ENCODE results near the gene KMT2E. TPM values are rescaled to one million over a fixed set of nuclear protein-coding genes. Genes with fewer than 3 reads are reported as not detected.

Gene KMT2E
- total RNA-seq, 1 experiment from 2014 or later: 32.2 TPM

DNA sequence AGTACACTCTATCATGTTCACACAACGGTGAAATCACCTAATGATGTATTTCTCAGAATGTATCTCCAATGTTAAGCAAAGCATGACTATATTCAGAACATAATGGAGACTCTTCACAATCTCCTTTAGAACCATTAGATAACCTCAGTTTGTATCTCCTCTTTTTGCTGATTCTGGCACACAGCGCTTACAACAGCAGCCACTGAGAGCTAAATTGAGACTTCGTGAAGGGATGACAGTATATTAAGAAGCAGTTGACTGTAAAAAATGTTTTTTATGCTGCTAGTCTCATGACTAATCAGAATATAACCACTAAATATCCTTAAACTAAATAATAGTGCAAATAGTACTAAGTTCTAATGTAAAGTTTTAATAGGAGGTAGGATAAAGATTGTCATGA lies 46.9 kb downstream of the KMT2E start:
- no peak overlapping the region for H3K4me3 ChIP-seq
- H3K27ac ChIP-seq: no peak overlapping the region
- no peaks in the 10 kb centered on the region; the same call in 1 of the 2 replicates for H3K9me3 ChIP-seq (replicated peaks)
- no peaks in the 10 kb centered on the region for H3K4me1 ChIP-seq (replicated peaks)
- no peak for DNase-seq (ENCODE audit: low read depth in 1 of 2, low spot score in 2 of 2)
- H3K36me3 ChIP-seq: peaks cover 33% of the 10 kb centered on the region
- H3K27me3 ChIP-seq (replicated peaks): no peaks in the 10 kb centered on the region

DNA sequence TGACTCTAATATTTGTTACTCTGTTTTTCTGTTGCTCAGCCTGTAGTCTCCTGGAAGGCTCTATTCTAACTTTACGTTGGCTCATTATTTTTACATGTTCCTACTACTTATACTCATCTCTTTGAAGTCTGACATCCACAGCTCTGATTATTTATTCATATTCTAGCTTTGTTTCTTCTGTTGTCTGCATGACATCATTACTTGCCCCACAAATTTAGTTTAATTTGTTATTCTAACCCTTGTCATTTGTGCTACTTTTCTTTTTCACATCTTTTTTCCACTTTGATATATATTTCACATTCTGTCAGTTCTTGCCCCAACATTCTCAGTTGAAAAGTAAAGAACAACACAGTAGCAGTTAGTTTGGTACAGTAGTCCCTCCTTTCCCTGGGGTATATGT lies 51.1 kb downstream of the KMT2E start:
- no peaks in the 10 kb centered on the region for H3K27me3 ChIP-seq (replicated peaks)
- H3K4me1 ChIP-seq (replicated peaks): no peaks in the 10 kb centered on the region
- peaks cover 54% of the 10 kb centered on the region for H3K36me3 ChIP-seq
- no peak overlapping the region for H3K27ac ChIP-seq
- no peak for DNase-seq (ENCODE audit: low read depth in 1 of 2, low spot score in 2 of 2)
- no peaks in the 10 kb centered on the region; the same call in 1 of the 2 replicates for H3K9me3 ChIP-seq (replicated peaks)
- no peak overlapping the region for H3K4me3 ChIP-seq

DNA sequence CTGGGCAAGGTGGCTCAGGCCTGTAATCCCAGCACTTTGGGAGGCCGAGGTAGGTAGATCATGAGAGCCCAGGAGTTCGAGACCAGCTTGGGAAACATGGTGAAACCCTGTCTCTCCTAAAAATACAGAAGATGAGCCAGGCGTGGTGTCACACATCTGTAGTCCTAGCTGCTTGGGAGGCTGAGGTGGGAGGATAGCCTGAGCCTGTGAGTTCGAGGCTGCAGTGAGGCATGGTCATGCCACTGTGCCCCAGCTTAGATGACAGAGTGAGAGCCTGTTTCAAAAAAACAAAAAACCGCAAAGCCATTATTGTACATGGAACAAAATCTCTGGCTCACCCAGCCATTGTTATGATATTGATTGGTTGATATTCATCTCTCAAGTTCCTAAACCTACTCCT lies 53.7 kb downstream of the KMT2E start:
- Histone ChIP-seq H3K4me3 (no peak overlapping the region), H3K9me3 (replicated peaks) (no peaks in the 10 kb centered on the region; the same call in 1 of the 2 replicates), H3K36me3 (peaks cover 68% of the 10 kb centered on the region), H3K27ac (no peak overlapping the region), H3K27me3 (replicated peaks) (no peaks in the 10 kb centered on the region), H3K4me1 (replicated peaks) (no peaks in the 10 kb centered on the region)
- DNase-seq (ENCODE audit: low read depth in 1 of 2, low spot score in 2 of 2): no peak

DNA sequence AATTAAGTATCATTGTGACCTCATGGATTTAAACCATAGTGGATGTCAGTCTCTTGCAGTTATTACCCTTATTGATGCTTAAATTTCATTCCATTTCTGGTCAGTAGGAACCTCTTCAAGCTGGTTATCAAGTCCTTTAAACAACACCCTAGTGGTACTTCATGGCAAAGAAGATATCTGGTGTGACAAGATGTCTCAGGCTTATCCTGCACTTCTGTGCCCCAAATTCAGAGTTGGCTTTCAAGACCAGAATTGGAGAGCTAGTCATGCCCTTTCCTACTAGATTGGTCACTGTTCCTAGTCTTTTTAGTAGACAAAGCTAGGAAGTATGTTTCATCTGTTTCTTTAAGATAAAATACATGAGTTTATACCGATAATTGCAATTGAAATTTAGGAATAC lies 54.9 kb downstream of the KMT2E start:
- H3K27ac ChIP-seq: no peak overlapping the region
- H3K27me3 ChIP-seq (replicated peaks): no peaks in the 10 kb centered on the region
- H3K4me3 ChIP-seq: no peak overlapping the region
- H3K4me1 ChIP-seq (replicated peaks): no peaks in the 10 kb centered on the region
- H3K9me3 ChIP-seq (replicated peaks): no peaks in the 10 kb centered on the region; the same call in 1 of the 2 replicates
- H3K36me3 ChIP-seq: peaks cover 63% of the 10 kb centered on the region
- no peak for DNase-seq (ENCODE audit: low read depth in 1 of 2, low spot score in 2 of 2)

DNA sequence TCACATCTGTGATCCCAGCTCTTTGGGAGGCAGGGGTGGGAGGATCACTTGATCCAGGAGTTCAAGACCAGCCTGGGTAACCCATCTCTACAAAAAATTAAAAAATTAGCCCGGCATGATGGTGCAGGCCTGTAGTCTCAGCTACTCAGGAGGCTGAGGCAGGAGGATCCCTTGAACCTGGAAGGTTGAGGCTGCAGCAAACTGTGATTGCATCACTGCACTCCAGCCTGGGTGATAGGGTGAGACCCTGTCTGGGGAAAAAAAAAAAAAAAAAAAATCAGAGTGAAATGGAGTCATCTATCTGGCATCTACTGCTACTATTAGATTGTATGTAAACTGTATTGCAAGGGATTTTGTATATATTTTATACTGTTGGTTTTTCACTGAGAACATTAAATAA lies 59.1 kb downstream of the KMT2E start:
- no peak for DNase-seq (ENCODE audit: low read depth in 1 of 2, low spot score in 2 of 2)
- Histone ChIP-seq H3K27me3 (replicated peaks) (no peaks in the 10 kb centered on the region), H3K9me3 (replicated peaks) (no peaks in the 10 kb centered on the region), H3K4me3 (no peak overlapping the region), H3K27ac (no peak overlapping the region), H3K4me1 (replicated peaks) (no peaks in the 10 kb centered on the region), H3K36me3 (peaks cover 76% of the 10 kb centered on the region)

DNA sequence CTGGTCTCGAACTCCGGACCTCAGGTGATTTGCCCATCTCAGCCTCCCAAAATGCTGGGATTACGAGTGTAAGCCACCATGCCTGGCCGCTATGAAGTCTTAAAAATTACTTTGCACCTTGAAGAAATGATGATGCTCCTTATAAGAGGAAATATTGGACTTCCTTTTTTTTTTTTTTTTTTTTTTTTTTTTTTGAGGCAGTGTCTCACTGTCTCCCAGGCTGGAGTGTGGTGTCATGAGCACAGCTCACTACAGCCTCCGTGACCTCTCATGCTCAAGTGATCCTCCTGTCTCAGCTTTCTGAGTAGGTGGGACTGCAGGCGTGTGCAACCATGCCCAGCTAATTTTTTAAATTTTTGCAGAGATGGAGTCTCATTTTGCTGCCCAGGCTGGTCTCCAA lies 65.3 kb downstream of the KMT2E start:
- H3K36me3 ChIP-seq: peaks cover 73% of the 10 kb centered on the region
- H3K27ac ChIP-seq: no peak overlapping the region
- H3K27me3 ChIP-seq (replicated peaks): no peaks in the 10 kb centered on the region

DNA sequence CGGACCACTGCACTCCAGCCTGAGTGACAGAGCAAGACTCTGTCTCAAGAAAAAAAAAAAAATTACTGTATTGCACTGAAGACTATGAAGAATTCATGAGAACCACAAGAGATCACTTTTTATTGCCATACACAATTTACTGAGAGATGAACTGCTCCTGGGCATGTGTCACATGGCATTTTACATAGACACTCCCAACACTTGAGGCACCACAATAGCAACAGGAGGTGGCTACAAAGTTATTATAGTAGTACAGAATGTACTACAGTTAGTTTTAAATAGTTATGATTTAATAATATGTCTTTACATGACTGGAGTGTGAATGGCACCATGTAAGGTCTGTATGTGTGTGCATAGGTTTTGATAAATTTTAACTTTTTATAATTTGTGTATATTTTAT lies 70.6 kb downstream of the KMT2E start:
- DNase-seq (ENCODE audit: low read depth in 1 of 2, low spot score in 2 of 2): no peak
- Histone ChIP-seq H3K36me3 (peaks cover 65% of the 10 kb centered on the region), H3K27ac (no peak overlapping the region), H3K27me3 (replicated peaks) (no peaks in the 10 kb centered on the region), H3K4me1 (replicated peaks) (0 out of 2 replicates have a peak, but pooled peaks cover 3% of the 10 kb centered on the region), H3K4me3 (no peak overlapping the region), H3K9me3 (replicated peaks) (no peaks in the 10 kb centered on the region)

More for the DNA sequence above, 65.3 kb downstream of the KMT2E start:
- DNase-seq (ENCODE audit: low read depth in 1 of 2, low spot score in 2 of 2): no peak
- no peaks in the 10 kb centered on the region for H3K4me1 ChIP-seq (replicated peaks)
- no peak overlapping the region for H3K4me3 ChIP-seq
- H3K9me3 ChIP-seq (replicated peaks): no peaks in the 10 kb centered on the region

DNA sequence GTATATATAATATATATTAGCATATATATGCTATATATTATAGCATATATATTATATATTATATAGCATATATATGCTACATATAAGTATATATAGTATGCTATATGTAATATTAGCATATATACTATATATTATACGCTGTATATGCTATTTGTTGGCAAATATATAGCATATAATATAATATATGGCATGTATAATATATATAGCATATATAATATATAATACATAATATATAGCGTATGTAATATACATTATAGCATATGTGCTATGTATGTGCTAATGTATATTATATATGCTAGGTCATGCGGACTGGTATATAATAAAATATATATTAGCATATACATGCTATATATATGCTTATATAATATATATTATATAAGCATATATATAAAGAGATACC lies 72.8 kb downstream of the KMT2E start:
- no peak for DNase-seq (ENCODE audit: low read depth in 1 of 2, low spot score in 2 of 2)
- Histone ChIP-seq H3K9me3 (replicated peaks) (no peaks in the 10 kb centered on the region), H3K4me1 (replicated peaks) (0 out of 2 replicates have a peak, but pooled peaks cover 3% of the 10 kb centered on the region), H3K27ac (no peak overlapping the region), H3K4me3 (no peak overlapping the region), H3K27me3 (replicated peaks) (no peaks in the 10 kb centered on the region), H3K36me3 (peaks cover 64% of the 10 kb centered on the region)

DNA sequence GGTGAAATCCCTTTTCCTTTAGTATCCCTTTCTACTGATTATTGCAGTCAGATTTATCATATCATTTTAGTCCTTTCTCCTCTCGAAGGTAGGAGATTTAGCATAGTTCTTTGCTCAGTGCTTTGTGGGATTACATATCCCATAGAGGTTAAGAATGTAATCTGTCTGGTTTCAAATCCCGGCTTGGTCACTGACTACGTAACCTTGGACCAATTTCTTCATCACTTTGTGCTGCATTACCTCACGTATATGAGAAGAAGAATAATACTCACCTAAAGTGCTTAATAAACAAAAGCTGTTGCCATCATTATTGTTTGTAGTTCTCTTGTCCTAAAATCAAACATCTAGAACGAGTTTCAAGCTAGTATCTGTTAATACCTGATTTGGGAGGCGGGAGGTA lies 74.0 kb downstream of the KMT2E start:
- Histone ChIP-seq H3K27ac (no peak overlapping the region), H3K36me3 (peaks cover 64% of the 10 kb centered on the region), H3K27me3 (replicated peaks) (no peaks in the 10 kb centered on the region), H3K4me1 (replicated peaks) (0 out of 2 replicates have a peak, but pooled peaks cover 3% of the 10 kb centered on the region), H3K9me3 (replicated peaks) (no peaks in the 10 kb centered on the region), H3K4me3 (no peak overlapping the region)
- DNase-seq (ENCODE audit: low read depth in 1 of 2, low spot score in 2 of 2): no peak

DNA sequence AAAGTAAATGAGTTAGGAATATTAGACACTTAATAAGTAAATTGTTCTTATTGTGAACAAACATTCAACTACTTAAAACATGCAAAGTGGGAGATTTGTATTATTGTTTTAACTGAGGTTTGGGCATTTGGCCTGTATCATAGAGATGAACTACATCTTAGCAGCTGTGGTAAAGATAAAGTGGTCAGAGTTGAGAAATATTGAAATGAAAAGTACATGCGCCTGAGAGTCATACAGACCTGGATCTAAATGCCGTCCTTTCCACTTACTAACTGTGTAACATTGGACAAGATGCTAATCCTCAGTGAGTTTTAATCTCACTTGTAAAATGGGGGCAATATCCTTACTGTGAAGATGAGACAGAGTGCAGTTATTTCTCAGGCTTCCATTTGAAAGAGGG lies 74.5 kb downstream of the KMT2E start:
- no peak overlapping the region for H3K4me3 ChIP-seq
- 0 out of 2 replicates have a peak, but pooled peaks cover 3% of the 10 kb centered on the region for H3K4me1 ChIP-seq (replicated peaks)
- H3K27me3 ChIP-seq (replicated peaks): no peaks in the 10 kb centered on the region
- no peaks in the 10 kb centered on the region for H3K9me3 ChIP-seq (replicated peaks)
- peaks cover 63% of the 10 kb centered on the region for H3K36me3 ChIP-seq
- no peak overlapping the region for H3K27ac ChIP-seq
- no peak for DNase-seq (ENCODE audit: low read depth in 1 of 2, low spot score in 2 of 2)

DNA sequence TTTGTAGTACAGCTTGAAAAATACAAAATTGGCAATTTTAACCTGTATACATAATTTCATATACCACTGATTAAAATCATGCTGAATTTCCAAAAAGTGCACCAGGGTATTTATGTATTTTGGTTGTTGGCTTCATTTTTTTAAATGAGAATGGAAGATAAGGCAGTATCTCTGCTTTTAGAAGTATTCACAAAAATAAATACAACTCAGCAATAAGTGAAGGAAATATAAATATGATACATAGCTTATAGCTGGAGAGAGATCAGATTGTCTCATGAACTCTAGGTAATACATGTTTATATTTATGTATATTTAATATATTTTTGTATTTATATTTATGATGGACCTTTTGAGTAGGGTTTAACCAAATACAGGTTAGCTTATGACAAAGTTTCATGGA lies 81.0 kb downstream of the KMT2E start:
- Histone ChIP-seq H3K4me1 (replicated peaks) (peaks cover 5% of the 10 kb centered on the region), H3K9me3 (replicated peaks) (no peaks in the 10 kb centered on the region), H3K27ac (no peak overlapping the region), H3K27me3 (replicated peaks) (no peaks in the 10 kb centered on the region), H3K4me3 (no peak overlapping the region), H3K36me3 (peaks cover 56% of the 10 kb centered on the region)
- no peak for DNase-seq (ENCODE audit: low read depth in 1 of 2, low spot score in 2 of 2)

DNA sequence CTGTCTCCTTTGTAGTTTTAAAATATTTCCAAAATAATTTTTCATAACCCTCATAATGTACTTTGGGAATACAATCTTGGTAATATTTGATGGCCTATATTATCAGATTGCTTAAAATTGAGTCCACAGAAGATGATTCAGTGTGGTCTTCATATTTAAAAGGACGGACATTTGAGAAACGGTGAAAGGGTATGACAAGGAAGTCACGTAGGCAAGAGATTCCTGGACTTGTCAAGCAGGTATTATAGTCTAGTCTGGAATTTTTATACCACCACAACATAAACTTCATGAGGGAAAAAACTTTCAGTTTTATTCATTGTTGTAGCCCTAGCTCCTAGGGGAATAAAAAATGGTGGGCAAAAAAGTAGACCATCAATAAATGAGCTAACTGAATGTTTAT lies 82.3 kb downstream of the KMT2E start:
- no peak for DNase-seq (ENCODE audit: low read depth in 1 of 2, low spot score in 2 of 2)
- Histone ChIP-seq H3K27me3 (replicated peaks) (no peaks in the 10 kb centered on the region), H3K4me3 (no peak overlapping the region), H3K36me3 (peaks cover 66% of the 10 kb centered on the region), H3K27ac (no peak overlapping the region), H3K9me3 (replicated peaks) (no peaks in the 10 kb centered on the region), H3K4me1 (replicated peaks) (peaks cover 5% of the 10 kb centered on the region)

DNA sequence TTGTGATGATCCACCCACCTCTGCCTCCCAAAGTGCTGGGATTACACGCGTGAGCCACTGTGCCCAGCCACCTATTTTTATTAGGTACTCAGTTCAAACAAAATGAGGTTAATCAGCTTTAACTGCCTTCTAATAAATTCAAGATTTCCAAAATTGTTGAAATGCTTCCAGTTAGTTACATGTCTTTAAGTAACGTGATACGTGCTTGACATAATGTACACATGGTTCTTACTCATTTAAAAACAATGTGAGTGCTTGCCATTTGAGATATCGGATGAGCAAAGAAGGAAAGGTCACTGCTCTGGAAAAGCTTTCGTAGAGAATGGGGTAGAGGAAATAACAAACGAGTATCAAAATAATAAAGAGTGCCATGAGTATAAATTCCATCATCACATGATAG lies 83.6 kb downstream of the KMT2E start:
- Histone ChIP-seq H3K27me3 (replicated peaks) (no peaks in the 10 kb centered on the region), H3K9me3 (replicated peaks) (no peaks in the 10 kb centered on the region), H3K4me3 (no peak overlapping the region), H3K36me3 (peaks cover 64% of the 10 kb centered on the region), H3K27ac (peak overlapping the region; percentile 31; the same call in 1 of the 2 replicates), H3K4me1 (replicated peaks) (peaks cover 5% of the 10 kb centered on the region)
- DNase-seq (ENCODE audit: low read depth in 1 of 2, low spot score in 2 of 2): peak in 1 of 2 experiments; percentile 23

DNA sequence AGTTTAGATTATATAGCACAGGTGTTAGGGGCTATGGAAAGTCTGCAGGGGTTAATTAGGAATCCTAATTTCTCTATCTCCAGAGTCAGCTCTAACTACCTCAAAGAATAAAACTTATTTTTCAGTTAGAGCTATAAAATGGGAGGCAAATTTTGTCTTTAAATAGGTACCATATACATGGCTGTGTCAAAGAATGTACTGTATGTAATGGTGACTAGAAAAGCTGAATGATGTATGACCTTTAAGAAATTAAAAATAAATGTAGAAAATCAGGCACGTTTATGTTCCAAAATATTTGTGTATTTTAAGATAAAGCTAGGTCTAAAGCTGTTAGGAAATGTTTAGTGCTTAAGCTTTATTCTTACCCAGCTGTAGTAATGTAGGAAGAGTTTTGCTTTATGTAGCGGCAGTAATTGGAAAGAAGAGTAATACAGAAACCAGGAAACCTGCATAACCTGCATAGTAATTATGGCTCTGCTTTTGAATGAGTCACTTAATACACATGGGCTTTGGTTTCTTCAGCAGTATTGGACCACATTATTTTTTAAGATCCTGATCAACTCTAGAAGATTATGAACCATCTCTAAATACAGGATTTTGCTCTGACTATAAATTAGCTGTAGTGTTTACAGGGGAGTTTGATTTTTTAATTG lies 85.0 kb downstream of the KMT2E start:
- peaks cover 64% of the 10 kb centered on the region for H3K36me3 ChIP-seq
- no peak overlapping the region for H3K27ac ChIP-seq
- DNase-seq (ENCODE audit: low read depth in 1 of 2, low spot score in 2 of 2): no peak
- H3K4me3 ChIP-seq: no peak overlapping the region
- H3K4me1 ChIP-seq (replicated peaks): peaks cover 5% of the 10 kb centered on the region
- no peaks in the 10 kb centered on the region for H3K27me3 ChIP-seq (replicated peaks)
- no peaks in the 10 kb centered on the region for H3K9me3 ChIP-seq (replicated peaks)

DNA sequence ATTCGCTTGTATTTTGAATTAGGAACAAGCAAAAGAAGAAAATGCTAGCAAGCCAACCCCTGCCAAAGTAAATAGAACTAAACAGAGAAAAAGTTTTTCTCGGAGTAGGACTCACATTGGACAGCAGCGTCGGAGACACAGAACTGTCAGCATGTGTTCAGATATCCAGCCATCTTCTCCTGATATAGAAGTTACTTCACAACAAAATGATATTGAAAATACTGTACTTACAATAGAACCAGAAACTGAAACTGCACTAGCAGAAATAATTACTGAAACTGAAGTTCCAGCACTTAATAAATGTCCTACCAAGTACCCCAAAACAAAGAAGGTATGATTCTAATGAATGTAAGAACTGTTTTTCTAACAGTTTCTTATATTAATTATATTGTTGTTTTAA lies 87.9 kb downstream of the KMT2E start:
- peaks cover 5% of the 10 kb centered on the region for H3K4me1 ChIP-seq (replicated peaks)
- no peaks in the 10 kb centered on the region for H3K27me3 ChIP-seq (replicated peaks)
- H3K36me3 ChIP-seq: peaks cover 66% of the 10 kb centered on the region
- no peak overlapping the region for H3K27ac ChIP-seq
- DNase-seq (ENCODE audit: low read depth in 1 of 2, low spot score in 2 of 2): no peak
- no peak overlapping the region for H3K4me3 ChIP-seq
- H3K9me3 ChIP-seq (replicated peaks): no peaks in the 10 kb centered on the region

Measured in SJSA1 (cell line).